ENCODE data around the gene ETFDH.
"Not testable (repeated sequence)": the region's sequence is repeated elsewhere in the genome, so short reads cannot be mapped to it uniquely, and the experiment has no call there.

Gene ETFDH

DNA sequence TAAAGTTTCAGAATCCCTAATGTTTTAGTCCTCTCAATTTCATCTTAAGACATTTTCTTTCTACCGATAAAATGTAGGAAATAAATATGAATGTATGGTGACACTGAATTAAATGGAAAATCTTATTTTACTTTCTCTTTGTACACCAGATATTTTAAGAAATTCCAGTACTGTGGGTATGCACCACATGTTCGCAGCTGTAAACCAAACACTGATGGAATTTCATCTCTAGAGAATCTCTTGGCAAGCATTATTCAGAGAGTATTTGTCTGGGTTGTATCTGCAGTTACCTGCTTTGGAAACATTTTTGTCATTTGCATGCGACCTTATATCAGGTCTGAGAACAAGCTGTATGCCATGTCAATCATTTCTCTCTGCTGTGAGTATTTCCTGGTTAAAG is 27.3 kb upstream of the ETFDH start:
- in situ Hi-C loops (cut with HindIII; ENCODE audit: low sequenced_read_pairs), result no loop called here
- DNase-seq (ENCODE audit: low read depth, low spot score), result no peak
- H3K4me3 ChIP-seq (ENCODE audit: low read depth, low read length), result no peak overlapping the region
- TF ChIP-seq, protein P1, sequence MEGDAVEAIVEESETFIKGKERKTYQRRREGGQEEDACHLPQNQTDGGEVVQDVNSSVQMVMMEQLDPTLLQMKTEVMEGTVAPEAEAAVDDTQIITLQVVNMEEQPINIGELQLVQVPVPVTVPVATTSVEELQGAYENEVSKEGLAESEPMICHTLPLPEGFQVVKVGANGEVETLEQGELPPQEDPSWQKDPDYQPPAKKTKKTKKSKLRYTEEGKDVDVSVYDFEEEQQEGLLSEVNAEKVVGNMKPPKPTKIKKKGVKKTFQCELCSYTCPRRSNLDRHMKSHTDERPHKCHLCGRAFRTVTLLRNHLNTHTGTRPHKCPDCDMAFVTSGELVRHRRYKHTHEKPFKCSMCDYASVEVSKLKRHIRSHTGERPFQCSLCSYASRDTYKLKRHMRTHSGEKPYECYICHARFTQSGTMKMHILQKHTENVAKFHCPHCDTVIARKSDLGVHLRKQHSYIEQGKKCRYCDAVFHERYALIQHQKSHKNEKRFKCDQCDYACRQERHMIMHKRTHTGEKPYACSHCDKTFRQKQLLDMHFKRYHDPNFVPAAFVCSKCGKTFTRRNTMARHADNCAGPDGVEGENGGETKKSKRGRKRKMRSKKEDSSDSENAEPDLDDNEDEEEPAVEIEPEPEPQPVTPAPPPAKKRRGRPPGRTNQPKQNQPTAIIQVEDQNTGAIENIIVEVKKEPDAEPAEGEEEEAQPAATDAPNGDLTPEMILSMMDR (IDR thresholded peaks at IDR 0.05; ENCODE audit: low read depth, low read length), result no peak

DNA sequence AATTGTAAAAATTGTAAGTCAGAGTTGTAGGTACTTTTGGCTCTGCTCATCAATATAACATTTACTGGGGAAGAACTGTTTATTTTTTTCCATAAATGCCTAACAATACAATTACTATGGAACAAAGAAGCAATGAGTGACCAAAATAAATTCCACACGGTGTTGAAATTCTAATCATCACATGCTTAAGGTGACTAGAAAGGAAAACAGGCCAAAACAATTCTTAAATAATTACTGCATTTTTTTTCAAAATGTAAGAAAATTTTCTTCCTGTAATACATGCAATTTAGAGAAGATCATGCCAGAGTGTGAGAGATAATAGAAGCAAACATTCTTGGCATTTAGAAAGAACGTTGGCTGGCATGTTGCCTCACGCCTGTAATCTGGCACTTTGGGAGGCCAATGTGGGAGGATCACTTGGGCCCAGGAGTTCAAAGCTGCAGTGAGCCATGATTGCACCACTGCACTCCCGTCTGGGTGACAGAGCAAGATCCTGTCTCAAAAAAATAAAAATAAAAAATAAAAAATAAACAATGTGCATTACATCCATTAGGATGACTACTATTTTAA is 22.9 kb upstream of the ETFDH start:
- DNase-seq (ENCODE audit: low read depth, low spot score), result no peak
- H3K4me3 ChIP-seq (ENCODE audit: low read depth, low read length), result no peak overlapping the region
- in situ Hi-C loops (cut with HindIII; ENCODE audit: low sequenced_read_pairs), result no loop called here
- TF ChIP-seq, protein P1 (IDR thresholded peaks at IDR 0.05; ENCODE audit: low read depth, low read length), result no peak

DNA sequence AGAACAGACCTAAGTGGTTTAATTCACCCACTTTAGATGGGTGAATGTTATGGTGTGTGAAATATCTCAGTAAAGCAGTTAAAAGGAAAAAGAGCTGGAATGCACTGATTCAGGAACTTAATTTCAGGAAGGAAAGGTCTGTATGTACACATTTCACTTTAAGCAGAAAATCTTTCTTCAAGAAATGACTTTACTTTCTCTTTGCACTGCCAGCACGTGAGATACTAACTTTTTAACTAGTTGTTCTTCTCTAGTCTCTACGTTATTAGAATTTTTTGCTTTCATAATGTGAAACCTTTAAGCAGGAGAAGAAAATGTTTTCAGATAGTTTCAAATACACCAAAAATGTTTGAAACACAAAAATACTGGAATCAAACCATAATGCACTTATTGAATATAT is 19.2 kb upstream of the ETFDH start:
- no peak overlapping the region for H3K4me3 ChIP-seq (ENCODE audit: low read depth, low read length)
- DNase-seq (ENCODE audit: low read depth, low spot score), result no peak
- in situ Hi-C loops (cut with HindIII; ENCODE audit: low sequenced_read_pairs), result no loop called here
- TF ChIP-seq, protein P1 (IDR thresholded peaks at IDR 0.05; ENCODE audit: low read depth, low read length), result no peak

- in situ Hi-C loops (cut with HindIII; ENCODE audit: low sequenced_read_pairs), result no loop called here
Measured at GRCh38 chr4:158656439-158656838, 15.7 kb upstream of the ETFDH start.

DNA sequence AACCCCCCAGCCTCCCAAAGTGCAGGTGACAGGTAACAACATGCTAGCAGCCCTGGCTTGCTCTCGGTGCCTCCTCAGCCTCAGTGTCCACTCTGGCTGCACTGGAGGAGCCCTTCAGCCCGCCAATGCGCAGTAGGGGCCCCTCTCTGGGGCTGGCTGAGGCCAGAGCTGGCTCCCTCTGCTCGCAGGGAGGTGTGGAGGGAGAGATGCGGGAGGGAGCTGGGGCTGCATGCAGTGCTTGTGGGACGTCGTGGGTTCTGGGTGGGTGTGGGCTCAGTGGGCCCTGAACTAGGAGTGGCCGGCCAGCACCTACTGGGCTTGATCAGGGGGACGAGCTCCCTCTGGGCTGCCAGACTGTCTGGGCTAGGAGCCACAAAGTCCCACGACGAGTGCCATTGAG is 14.8 kb upstream of the ETFDH start:
- no peak for DNase-seq (ENCODE audit: low read depth, low spot score)
- H3K4me3 ChIP-seq (ENCODE audit: low read depth, low read length), result no peak overlapping the region
- TF ChIP-seq, protein P1 (IDR thresholded peaks at IDR 0.05; ENCODE audit: low read depth, low read length), result no peak
- in situ Hi-C loops (cut with HindIII; ENCODE audit: low sequenced_read_pairs), result no loop called here

More at GRCh38 chr4:158656439-158656838, 15.7 kb upstream of the ETFDH start:
- no peak for DNase-seq (ENCODE audit: low read depth, low spot score)
- H3K4me3 ChIP-seq (ENCODE audit: low read depth, low read length), result no peak overlapping the region
- TF ChIP-seq, protein P1 (IDR thresholded peaks at IDR 0.05; ENCODE audit: low read depth, low read length), result no peak

- H3K4me3 ChIP-seq (ENCODE audit: low read depth, low read length); in situ Hi-C loops (cut with HindIII; ENCODE audit: low sequenced_read_pairs); DNase-seq (ENCODE audit: low read depth, low spot score): not testable (repeated sequence)
Measured at GRCh38 chr4:158663255-158663654, 8.8 kb upstream of the ETFDH start.

DNA sequence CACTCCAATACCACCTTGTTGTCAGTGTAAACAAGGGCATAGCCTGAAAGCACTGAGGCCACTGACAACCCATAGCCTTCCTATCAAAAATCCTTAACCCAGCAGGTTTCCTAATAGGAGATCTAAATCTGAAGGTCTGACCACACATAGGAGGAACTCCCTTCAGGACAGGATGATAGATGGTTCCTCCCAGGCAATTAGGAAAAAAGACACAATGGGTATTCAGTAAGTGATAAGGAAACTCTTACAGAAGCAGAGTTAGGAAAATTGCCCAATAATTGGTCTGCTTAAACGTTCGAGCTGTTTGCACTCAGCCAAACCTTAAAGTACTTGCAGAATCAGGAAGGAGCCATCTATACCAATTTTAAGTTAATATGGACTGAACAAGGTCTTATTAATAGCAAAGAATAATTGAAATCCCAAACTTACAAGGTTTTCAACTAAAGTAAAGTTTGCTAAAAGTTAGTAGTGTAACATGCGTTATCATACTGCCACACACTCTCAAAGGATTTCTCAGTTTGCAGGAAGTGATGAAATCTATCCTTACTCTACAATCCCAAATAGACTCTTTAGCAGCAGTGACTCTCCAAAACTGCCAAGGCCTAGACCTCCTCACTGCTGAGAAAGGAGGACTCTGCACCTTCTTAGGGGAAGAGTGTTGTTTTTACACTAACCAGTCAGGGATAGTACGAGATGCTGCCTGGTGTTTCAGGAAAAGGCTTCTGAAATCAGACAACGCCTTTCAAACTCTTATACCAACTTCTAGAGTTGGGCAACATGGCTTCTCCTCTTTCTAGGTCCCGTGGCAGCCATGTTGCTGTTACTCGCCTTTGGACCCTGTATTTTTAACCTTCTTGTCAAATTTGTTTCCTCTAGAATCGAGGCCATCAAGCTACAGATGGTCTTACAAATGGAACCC is 8.1 kb upstream of the ETFDH start:
- DNase-seq (ENCODE audit: low read depth, low spot score); in situ Hi-C loops (cut with HindIII; ENCODE audit: low sequenced_read_pairs); H3K4me3 ChIP-seq (ENCODE audit: low read depth, low read length): not testable (repeated sequence)

All from astrocyte of the spinal cord (primary cell).